K562 (cell line): Measurements from ENCODE around the gene MBOAT7. TPM values are rescaled to one million over a fixed set of nuclear protein-coding genes. Genes with fewer than 3 reads are reported as not detected.

ENCODE experiments used
- ELF1 ChIP-seq: fragments of 200-800 bp; sonication (Bioruptor generic); IDR thresholded peaks from 2 replicates; pipeline ENCODE4 v1.6.1; 2016; ENCODE audit warnings: missing genetic modification characterization, missing compliant biosample characterization
- EWSR1 ChIP-seq: fragments of 450-650 bp; IDR thresholded peaks from 2 replicates; pipeline ENCODE4 v1.6.1; 2018; ENCODE audit warnings: borderline replicate concordance, mild to moderate bottlenecking, low read depth, moderate library complexity; ENCODE audit not compliant: partially characterized antibody
- GABPA ChIP-seq: fragments of 200-800 bp; sonication (Bioruptor generic); conservative IDR thresholded peaks from 2 replicates; pipeline ENCODE4 v1.6.1; 2016; ENCODE audit warnings: low read depth, missing genetic modification characterization, missing compliant biosample characterization
- RBFOX2 ChIP-seq: fragments of 200-400 bp; formaldehyde crosslinking; IDR thresholded peaks from 2 replicates; pipeline ENCODE4 v1.6.1; 2017; ENCODE audit warnings: low read depth, mild to moderate bottlenecking, low read length, moderate library complexity
- ZNF76 ChIP-seq: fragments of 250-450 bp; sonication (Bioruptor Pico); IDR thresholded peaks from 2 replicates; pipeline ENCODE4 v1.4.0; 2020; ENCODE audit warnings: mild to moderate bottlenecking, moderate library complexity, borderline replicate concordance
- polyA plus RNA-seq, 8 experiments: library from polyadenylated mRNA; depleted of rRNA in 4 of 8; stranded (reverse) in 5 of 8; unstranded in 3 of 8; fragments of >200 nt; fragmentation: Nextera tagmentation in 2 of 8; fragmentation: Illumina TruSeq in 1 of 8; extraction: Ambion mirVana in 2 of 8; extraction: Trizol in 1 of 8; gene quantifications; 2 replicates each; pipeline versions ENCODE4 v1.2.1 to v1.2.3, GENCODE V29; 2011 to 2014; ENCODE audit warnings: inconsistent platforms in 1 of 8, missing spikeins in 1 of 8
- total RNA-seq, 7 experiments: library from RNA; depleted of rRNA in 6 of 7; stranded (reverse); fragments of >200 nt in 6 of 7; fragmentation: Illumina TruSeq in 2 of 7; extraction: Trizol in 2 of 7; gene quantifications; 2 replicates each; pipeline versions ENCODE4 v1.2.1 to v1.2.3, GENCODE V29; 2011 to 2021; ENCODE audit warnings: low replicate concordance in 1 of 7
- TF ChIP-seq, protein P1 (sequence below): fragments of 450-650 bp; IDR thresholded peaks from 2 replicates; pipeline ENCODE4 v1.6.1; 2016
- TF ChIP-seq, protein P2 (sequence below), 3 experiments: IDR thresholded peaks in 2 of 3; conservative IDR thresholded peaks in 1 of 3; 2 replicates each; pipeline ENCODE4 v1.5.1; 2011 to 2012; ENCODE audit warnings: low read length in 3 of 3, mild to moderate bottlenecking in 3 of 3, control low read depth in 2 of 3, improper control_type of control experiment in 1 of 3, inconsistent platforms in 1 of 3, low read depth in 1 of 3, mixed read lengths in 1 of 3, moderate library complexity in 1 of 3; ENCODE audit not compliant: insufficient read depth in 2 of 3
- TF ChIP-seq, protein P3 (sequence below): sonication (generic); IDR thresholded peaks from 2 replicates; pipeline ENCODE4 v1.6.1; 2016

The MBOAT7 gene
- total and polyA plus RNA-seq, 9 of the 15 experiments (the other 6 are each of a cell fraction or from before 2014, with no cell fraction given), result 1.4 to 153 (median 56.1) TPM

- TF ChIP-seq, protein P1, sequence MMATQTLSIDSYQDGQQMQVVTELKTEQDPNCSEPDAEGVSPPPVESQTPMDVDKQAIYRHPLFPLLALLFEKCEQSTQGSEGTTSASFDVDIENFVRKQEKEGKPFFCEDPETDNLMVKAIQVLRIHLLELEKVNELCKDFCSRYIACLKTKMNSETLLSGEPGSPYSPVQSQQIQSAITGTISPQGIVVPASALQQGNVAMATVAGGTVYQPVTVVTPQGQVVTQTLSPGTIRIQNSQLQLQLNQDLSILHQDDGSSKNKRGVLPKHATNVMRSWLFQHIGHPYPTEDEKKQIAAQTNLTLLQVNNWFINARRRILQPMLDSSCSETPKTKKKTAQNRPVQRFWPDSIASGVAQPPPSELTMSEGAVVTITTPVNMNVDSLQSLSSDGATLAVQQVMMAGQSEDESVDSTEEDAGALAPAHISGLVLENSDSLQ, result no peak
- TF ChIP-seq GABPA (no peak), ELF1 (tag) (no peak), EWSR1 (no peak), ZNF76 (CRISPR knock-in tag) (no peak), RBFOX2 (peak; percentile 64)
- TF ChIP-seq, protein P2, sequence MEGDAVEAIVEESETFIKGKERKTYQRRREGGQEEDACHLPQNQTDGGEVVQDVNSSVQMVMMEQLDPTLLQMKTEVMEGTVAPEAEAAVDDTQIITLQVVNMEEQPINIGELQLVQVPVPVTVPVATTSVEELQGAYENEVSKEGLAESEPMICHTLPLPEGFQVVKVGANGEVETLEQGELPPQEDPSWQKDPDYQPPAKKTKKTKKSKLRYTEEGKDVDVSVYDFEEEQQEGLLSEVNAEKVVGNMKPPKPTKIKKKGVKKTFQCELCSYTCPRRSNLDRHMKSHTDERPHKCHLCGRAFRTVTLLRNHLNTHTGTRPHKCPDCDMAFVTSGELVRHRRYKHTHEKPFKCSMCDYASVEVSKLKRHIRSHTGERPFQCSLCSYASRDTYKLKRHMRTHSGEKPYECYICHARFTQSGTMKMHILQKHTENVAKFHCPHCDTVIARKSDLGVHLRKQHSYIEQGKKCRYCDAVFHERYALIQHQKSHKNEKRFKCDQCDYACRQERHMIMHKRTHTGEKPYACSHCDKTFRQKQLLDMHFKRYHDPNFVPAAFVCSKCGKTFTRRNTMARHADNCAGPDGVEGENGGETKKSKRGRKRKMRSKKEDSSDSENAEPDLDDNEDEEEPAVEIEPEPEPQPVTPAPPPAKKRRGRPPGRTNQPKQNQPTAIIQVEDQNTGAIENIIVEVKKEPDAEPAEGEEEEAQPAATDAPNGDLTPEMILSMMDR (IDR thresholded peaks at IDR 0.05 in 2 of 3, conservative IDR thresholded peaks at IDR 0.05 in 1 of 3; ENCODE audit: insufficient read depth in 2 of 3, low read depth in 1 of 3, low read length in 3 of 3), result 0 out of 6 replicates have a peak, but pooled peaks of 2 of the 3 experiments have one; percentile 13 to 22
- TF ChIP-seq, protein P3, sequence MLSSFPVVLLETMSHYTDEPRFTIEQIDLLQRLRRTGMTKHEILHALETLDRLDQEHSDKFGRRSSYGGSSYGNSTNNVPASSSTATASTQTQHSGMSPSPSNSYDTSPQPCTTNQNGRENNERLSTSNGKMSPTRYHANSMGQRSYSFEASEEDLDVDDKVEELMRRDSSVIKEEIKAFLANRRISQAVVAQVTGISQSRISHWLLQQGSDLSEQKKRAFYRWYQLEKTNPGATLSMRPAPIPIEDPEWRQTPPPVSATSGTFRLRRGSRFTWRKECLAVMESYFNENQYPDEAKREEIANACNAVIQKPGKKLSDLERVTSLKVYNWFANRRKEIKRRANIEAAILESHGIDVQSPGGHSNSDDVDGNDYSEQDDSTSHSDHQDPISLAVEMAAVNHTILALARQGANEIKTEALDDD, result no peak
- TF ChIP-seq, all 486 proteins: peak for 8
Measured at GRCh38 chr19:54155694-54156093, 33.7 kb downstream of the MBOAT7 start (continued).
